ENCODE data around the gene RASAL2. TPM values are rescaled to one million over a fixed set of nuclear protein-coding genes. Genes with fewer than 3 reads are reported as not detected.

Gene RASAL2
- total and polyA plus RNA-seq, 9 of the 15 experiments (the other 6 are each of a cell fraction or from before 2014, with no cell fraction given): 0.13 to 1.0 (median 0.62) TPM

GRCh38 chr1:178076607-178077006 lies 17.3 kb upstream of the RASAL2 start:
- Histone ChIP-seq H3K9me3 (replicated peaks; ENCODE audit: control insufficient read depth, insufficient read depth, low read depth, low read length) (no peaks in the 10 kb centered on the region), H3K4me3 (no peak overlapping the region), H3K4me1 (replicated peaks in 1 of 2; ENCODE audit: control insufficient read depth in 2 of 2, insufficient read depth in 2 of 2, low read length in 2 of 2) (no peaks in the 10 kb centered on the region), H3K9ac (ENCODE audit: insufficient read depth in 1 of 2, low read depth in 2 of 2, low read length in 2 of 2) (no peak overlapping the region), H3K4me2 (ENCODE audit: insufficient read depth, low read length) (no peak overlapping the region), H4K20me1 (replicated peaks; ENCODE audit: control insufficient read depth, insufficient read depth, low read length) (no peaks in the 10 kb centered on the region), H2AFZ (ENCODE audit: low read depth, low read length) (no peak overlapping the region), H3K27ac (ENCODE audit: extremely low read depth, low read depth, low read length) (no peak overlapping the region), H3K9me1 (ENCODE audit: control insufficient read depth, insufficient read depth, low read length) (no peaks in the 10 kb centered on the region), H3K36me3 (ENCODE audit: control insufficient read depth, insufficient read depth, low read length) (no peaks in the 10 kb centered on the region), H3K79me2 (ENCODE audit: control insufficient read depth, insufficient read depth, low read length) (no peaks in the 10 kb centered on the region), H3K27me3 (ENCODE audit: control insufficient read depth in 2 of 2, insufficient read depth in 2 of 2, low read length in 2 of 2) (no peaks in the 10 kb centered on the region)
- FAIRE-seq (no peak), DNase-seq (ENCODE audit: extremely low read depth in 1 of 4, low spot score in 3 of 4) (no peak), ATAC-seq (no peak)
- intact Hi-C loops (cut with micrococcal nuclease) (no loop called here), in situ Hi-C loops (cut with MboI) (no loop called here)
- 0% methylated on average over 2 of the region's 2 CpGs for WGBS (ENCODE audit: insufficient coverage, low coverage, missing lambda C conversion rate)
- ChIA-PET CTCF (ENCODE audit: low intra/inter-chr PET ratio) (interaction anchor here (0.6 kb wide), 1 partner anchor 24 kb away, joined by 3 read pairs; no protein-coding TSS in a partner anchor), POLR2A (no interaction called here)
- no TSS peak for BruUV-seq (replicated peaks)
- no peak for TF ChIP-seq MCM5 (IDR thresholded peaks at IDR 0.05; ENCODE audit: low read depth)
- no peak for TF ChIP-seq PTRF (tag; IDR thresholded peaks at IDR 0.05)
- no peak for TF ChIP-seq KDM5B (IDR thresholded peaks at IDR 0.05; ENCODE audit: insufficient replicate concordance, low read depth, low read length)
- TF ChIP-seq NFATC3 (IDR thresholded peaks at IDR 0.05): no peak
- TF ChIP-seq THAP12 (CRISPR knock-in tag; IDR thresholded peaks at IDR 0.05): no peak
- TF ChIP-seq SIN3B (IDR thresholded peaks at IDR 0.05; ENCODE audit: low read depth): no peak
- TF ChIP-seq UBTF (IDR thresholded peaks at IDR 0.05; ENCODE audit: borderline replicate concordance in 1 of 2, low read depth in 2 of 2, low read length in 2 of 2): no peak
- TF ChIP-seq RB1 (IDR thresholded peaks at IDR 0.05; ENCODE audit: low read depth): no peak
- TF ChIP-seq ZNF668 (CRISPR knock-in tag; IDR thresholded peaks at IDR 0.05): no peak
- TF ChIP-seq MAFF (IDR thresholded peaks at IDR 0.05; ENCODE audit: low read length): no peak
- TF ChIP-seq TCF7 (IDR thresholded peaks at IDR 0.05; ENCODE audit: borderline replicate concordance): no peak

Data from K562 (cell line).